Fibroblast of gingiva (primary cell): ENCODE measurements around the gene C17orf67.
"Not testable (repeated sequence)": the region's sequence is repeated elsewhere in the genome, so short reads cannot be mapped to it uniquely, and the experiment has no call there.

Experiments used
- DNase-seq: peaks from one replicate; pipeline ENCODE4 v3.0.0-alpha.2; 2011; ENCODE audit warnings: low read depth

C17orf67 gene

GRCh38 chr17:56773124-56773523 is 60.6 kb downstream of the C17orf67 start:
- no peak for DNase-seq

- DNase-seq, result no peak
Measured at GRCh38 chr17:56772442-56772841, 61.3 kb downstream of the C17orf67 start.

DNA sequence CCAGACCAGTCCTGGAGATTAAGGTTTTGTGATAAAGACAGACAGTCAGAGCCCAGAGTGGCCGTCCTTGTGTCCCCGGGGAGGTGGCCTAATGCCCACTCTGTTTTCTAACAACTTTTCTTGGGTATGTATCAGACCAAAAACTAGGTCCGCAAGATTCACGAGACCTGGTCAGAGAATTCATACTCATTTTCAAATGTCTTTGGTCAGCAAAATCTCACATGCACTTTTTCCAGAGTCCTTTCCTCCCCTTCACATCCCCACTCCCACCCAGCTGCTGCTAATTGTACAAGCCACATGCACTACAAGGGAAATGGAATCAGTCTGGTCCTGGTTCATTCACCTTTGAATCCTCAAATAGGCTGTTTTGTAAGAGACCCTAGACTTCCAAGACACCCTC is 61.7 kb downstream of the C17orf67 start:
- no peak for DNase-seq

DNA sequence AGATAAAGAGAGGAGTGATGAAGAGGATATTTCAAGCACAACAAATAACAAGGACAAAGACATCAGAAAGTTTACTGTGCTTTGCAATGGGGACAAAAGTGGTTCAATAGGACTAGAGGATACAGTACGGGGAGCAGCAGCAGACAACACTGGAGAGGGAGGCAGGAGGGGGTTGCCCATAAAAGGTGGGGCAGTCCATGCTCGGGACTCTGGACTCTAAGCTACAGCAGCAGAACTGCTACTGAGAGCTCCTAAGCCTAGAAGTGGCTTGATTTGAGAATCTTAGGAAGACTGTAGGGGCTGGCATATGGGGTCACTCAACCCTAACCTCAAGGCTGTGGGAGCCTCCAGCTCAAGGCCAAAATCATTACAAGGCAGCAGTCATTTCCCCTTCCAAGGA is 62.2 kb downstream of the C17orf67 start:
- no peak for DNase-seq

DNA sequence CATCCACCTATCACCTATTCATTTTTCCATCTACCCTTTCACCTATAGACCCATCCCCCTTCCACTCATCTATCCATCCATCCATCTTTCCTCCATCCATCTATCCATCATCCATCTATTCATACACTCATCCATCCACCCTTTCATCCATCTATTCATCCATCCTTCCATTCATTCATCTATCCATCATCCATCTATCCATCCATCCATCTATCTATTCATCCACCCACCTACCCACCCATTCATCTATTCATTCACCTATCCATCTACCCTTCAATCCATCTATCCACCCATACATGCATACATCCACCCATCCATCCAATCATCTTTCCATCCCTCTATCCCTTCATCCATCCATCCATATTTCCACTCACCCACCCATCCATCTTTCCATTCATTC is 63.3 kb downstream of the C17orf67 start:
- DNase-seq, result no peak

- DNase-seq, result no peak
Measured at GRCh38 chr17:56765449-56765848, 68.3 kb downstream of the C17orf67 start.

DNA sequence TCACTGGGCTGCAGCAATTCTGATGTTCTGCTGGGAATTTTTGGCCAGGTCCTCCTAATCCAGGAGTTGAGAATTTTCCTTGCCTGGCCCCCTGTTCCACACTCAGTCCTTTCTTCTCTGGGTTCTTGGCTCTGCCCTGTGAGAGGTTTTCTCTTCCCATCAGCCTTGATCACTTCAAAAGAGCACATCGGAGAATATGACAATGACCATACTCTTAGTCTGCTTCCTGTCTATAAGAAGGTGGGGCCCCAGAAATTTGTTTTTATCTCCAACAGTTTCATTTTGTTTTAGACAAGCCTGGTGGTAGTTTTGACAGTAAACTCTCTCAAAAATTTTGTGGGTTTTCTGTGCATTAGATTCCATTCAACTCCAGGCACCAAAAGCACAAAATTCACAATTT is 70.7 kb downstream of the C17orf67 start:
- no peak for DNase-seq

DNA sequence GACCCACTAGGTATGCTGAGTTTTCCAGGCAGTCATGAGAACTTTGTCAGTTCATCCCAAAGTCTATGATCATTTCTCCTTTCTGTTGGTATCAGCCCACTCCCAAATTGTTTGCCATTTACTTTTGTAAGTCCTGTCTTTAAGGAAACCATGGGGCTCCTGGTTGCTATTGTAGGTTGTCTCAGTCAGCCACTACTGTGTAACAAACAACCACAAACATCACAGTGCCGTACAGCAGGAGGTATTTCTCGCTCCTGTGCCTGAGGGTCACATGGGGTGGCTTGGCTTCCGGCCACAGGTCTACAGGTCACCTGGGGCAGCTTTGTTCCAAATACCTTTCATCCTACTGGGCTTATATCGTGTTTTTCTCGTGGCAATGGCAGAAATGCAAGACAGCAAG is 71.6 kb downstream of the C17orf67 start:
- no peak for DNase-seq

DNA sequence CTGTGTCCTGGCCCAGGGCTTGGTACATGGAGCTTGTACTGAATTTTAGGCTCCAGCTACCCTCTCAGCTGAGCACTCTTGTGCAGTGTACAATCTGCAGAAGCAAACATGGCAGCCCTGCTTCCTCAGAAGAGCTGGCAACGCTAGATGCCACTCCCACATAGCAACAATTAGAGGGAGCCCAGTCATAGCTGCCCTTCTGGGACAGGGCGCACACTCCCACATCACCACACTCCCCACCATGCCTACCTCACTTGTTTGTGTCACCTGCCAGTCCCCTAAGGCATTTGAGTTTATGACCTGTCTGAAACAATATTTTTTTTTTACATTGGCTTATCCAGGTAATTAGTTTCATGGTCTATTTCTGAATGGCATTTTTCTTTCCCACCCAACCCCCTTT is 72.3 kb downstream of the C17orf67 start:
- DNase-seq, result no peak

- not testable (repeated sequence) for DNase-seq
Measured at GRCh38 chr17:56757611-56758010, 76.1 kb downstream of the C17orf67 start.

- peak; percentile 70 for DNase-seq
Measured at GRCh38 chr17:56756536-56756935, 77.2 kb downstream of the C17orf67 start.

GRCh38 chr17:56755310-56755709 is 78.4 kb downstream of the C17orf67 start:
- DNase-seq, result no peak

GRCh38 chr17:56754523-56755208 is 79.1 kb downstream of the C17orf67 start:
- no peak for DNase-seq

DNA sequence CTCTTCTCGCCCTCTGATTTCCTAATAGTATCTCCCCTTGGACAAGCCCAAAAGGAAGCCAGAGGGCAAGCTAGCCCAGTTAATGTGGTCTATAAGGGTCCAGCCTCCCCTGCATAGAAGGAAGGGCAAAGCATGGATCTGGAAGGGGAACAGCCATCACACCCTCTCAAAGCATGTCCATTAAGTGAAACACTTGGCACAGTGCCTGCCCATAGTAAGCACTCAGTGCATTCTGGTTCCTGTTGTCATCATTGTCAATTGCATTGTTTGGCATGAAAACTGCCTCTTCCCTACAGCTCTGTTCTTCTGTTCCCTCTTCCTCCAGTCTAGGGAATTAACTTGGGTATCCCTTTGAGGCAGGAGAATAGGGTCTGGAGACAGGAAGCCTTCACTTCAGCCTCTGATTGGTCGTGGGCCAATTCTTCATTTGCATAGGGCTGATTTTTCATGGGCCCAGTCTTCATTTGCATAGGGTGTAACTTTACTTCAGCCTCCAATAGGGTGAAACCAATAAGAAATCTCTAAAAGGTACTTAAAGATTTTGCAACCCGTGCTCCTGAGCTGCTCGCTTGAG is 81.4 kb downstream of the C17orf67 start:
- no peak for DNase-seq

GRCh38 chr17:56751145-56751738 is 82.5 kb downstream of the C17orf67 start:
- DNase-seq, result no peak

DNA sequence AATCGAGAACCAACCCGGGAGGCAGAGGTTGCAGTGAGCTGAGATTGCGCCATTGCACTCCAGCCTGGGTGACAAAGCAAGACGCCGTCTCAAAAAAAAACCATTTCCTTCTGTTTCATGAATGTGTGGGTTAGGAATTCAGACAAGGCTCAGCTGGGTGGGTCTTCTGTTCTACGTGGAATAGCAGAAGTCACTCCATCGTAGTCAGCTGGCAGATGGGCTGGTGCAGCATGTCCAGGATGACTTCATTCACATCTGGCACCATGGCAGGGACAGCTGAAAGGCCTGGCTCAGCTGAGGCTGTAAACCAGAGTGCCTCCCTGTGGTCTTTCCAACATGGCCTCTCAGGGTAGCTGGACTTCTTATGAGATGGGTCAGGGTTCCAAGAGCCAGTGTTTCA is 89.0 kb downstream of the C17orf67 start:
- DNase-seq, result no peak

DNA sequence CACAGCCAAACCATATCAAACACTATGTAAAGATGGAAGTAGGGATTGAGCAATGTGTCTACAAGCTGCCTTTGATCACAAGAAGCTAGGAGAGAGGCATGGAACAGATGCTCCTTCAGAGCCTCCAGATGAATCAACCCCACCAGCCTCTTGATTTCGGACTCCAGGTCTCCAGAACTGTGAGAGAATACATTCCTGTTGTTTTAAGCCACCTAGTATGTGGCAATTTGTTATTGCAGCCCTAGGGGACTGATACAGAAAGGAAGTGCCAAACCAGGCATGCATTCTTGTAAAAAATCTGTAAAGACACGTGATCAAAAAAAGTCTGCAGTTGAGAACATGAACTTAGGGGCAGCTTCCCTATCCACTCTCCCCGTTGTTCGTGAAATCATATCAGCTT is 91.1 kb downstream of the C17orf67 start:
- no peak for DNase-seq
